Measurements from ENCODE around the gene WFIKKN2. TPM values are rescaled to one million over a fixed set of nuclear protein-coding genes. Genes with fewer than 3 reads are reported as not detected.
A peak's percentile ranks its signal among the peaks of the same experiment; 100 is the strongest.

The WFIKKN2 gene
- total and polyA plus RNA-seq, 2 of the 13 experiments (the other 11 are each of a cell fraction or from before 2014, with no cell fraction given) = not detected

DNA sequence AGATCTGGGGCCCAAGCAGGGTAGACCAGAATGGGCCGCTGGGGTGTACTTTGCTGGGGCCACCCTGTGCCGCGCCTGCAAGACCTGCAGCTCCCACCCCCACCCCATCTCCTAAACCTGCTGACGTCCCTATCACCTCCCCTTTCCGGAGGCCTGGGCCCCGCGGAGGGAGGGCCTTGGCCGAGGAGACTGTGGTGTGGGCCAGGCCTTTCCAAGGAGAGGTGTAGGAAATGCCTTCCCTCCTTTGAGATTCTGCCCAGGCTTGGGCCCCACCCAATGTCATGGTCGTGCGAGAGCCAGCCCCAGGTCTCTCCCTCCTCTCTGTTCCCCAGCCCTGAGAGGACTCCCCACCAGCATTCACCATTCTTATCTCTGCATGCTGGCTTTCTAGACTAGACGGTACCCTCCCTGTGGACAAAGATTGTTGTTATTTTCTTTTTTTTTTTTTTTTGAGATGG is 3.9 kb upstream of the WFIKKN2 start (continued):
- TF ChIP-seq STAT5B (CRISPR knock-in tag; IDR thresholded peaks at IDR 0.05) (no peak), ZNF564 (CRISPR knock-in tag; IDR thresholded peaks at IDR 0.05) (no peak), ARNTL (CRISPR knock-in tag; IDR thresholded peaks at IDR 0.05) (no peak)
- TF ChIP-seq, protein P1, sequence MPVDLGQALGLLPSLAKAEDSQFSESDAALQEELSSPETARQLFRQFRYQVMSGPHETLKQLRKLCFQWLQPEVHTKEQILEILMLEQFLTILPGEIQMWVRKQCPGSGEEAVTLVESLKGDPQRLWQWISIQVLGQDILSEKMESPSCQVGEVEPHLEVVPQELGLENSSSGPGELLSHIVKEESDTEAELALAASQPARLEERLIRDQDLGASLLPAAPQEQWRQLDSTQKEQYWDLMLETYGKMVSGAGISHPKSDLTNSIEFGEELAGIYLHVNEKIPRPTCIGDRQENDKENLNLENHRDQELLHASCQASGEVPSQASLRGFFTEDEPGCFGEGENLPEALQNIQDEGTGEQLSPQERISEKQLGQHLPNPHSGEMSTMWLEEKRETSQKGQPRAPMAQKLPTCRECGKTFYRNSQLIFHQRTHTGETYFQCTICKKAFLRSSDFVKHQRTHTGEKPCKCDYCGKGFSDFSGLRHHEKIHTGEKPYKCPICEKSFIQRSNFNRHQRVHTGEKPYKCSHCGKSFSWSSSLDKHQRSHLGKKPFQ (CRISPR knock-in tag; IDR thresholded peaks at IDR 0.05; ENCODE audit: insufficient replicate concordance) = no peak

DNA sequence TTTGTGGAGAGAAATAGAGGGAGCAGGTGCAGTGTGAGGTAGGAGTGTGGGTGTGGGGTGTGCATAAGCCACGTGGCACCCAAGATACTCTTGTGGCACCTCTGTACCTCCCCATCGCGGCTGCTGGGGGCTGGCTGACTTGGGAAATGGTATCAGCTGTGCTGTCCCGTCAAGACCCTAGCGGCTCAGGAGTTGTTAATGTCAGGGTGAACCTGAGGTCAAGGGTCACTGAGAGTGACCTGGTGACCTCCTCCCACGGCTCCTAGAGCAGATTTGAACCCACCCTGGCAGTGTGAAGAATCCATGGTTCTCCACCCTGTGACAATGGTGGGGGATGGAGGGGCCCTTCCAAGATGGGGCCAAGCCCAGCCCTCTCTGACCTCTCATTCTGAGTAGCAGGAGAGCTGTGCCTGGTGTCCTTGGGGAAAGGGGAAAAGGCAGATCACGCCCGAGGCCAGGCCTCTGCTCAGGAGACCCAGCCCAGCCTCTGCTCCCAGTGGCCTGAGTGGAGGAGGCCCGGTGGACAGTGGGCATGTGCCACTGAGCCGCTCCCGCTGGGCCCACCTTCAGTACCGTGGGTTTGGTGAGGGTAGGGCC is 3.0 kb upstream of the WFIKKN2 start:
- WGBS (ENCODE audit: low lambda C conversion rate) = 55% methylated on average over 11 of the region's 12 CpGs
- intact Hi-C loops (cut with micrococcal nuclease; ENCODE audit: unreplicated experiment) (no loop called here), in situ Hi-C loops (cut with HindIII; ENCODE audit: extremely low pct_ligation_motif_present, low pct_unique_long_range_greater_than_20kb) (no loop called here)
- Histone ChIP-seq H3K27ac (ENCODE audit: extremely low read length, insufficient read depth, low read length) (no peak overlapping the region), H3K4me2 (ENCODE audit: low read depth, low read length) (no peak overlapping the region), H3K27me3 (ENCODE audit: control insufficient read depth in 1 of 2, insufficient read depth in 2 of 2, low read length in 2 of 2) (peaks cover 23 to 93% of the 10 kb centered on the region in 2 experiments), H3K4me3 (replicated peaks in 1 of 3; ENCODE audit: insufficient read depth in 1 of 3, low read depth in 2 of 3, low read length in 3 of 3) (no peak overlapping the region), H4K20me1 (ENCODE audit: insufficient read depth, low read length) (no peaks in the 10 kb centered on the region), H3K36me3 (replicated peaks in 1 of 2; ENCODE audit: control insufficient read depth in 1 of 2, insufficient read depth in 2 of 2, low read length in 2 of 2) (no peaks in the 10 kb centered on the region), H3K9ac (ENCODE audit: insufficient read depth, low read depth, low read length) (no peak overlapping the region), H3K79me2 (ENCODE audit: insufficient read depth, low read length) (no peaks in the 10 kb centered on the region), H3K4me1 (ENCODE audit: insufficient read depth, low read length) (peaks cover 26% of the 10 kb centered on the region), H3K9me3 (ENCODE audit: low read length) (no peaks in the 10 kb centered on the region), H2AFZ (ENCODE audit: low read length) (no peak overlapping the region)
- CTCF ChIA-PET (ENCODE audit: low intra/inter-chr PET ratio, low total read pairs) = no interaction called here
- POLR2A ChIA-PET = interaction anchor here (1.6 kb wide), 1 partner anchor 34 kb away, joined by 5 read pairs; the partner anchor contains the start of gene TOB1
- DNase-seq (ENCODE audit: low spot score) (no peak), FAIRE-seq (no peak), ATAC-seq (no peak)
- no TSS peak for BruUV-seq (replicated peaks)
- TF ChIP-seq RXRA (CRISPR knock-in tag; IDR thresholded peaks at IDR 0.05) = 0 out of 2 replicates have a peak, but pooled peaks have one; percentile 6
- no peak for TF ChIP-seq ZNF547 (CRISPR knock-in tag; IDR thresholded peaks at IDR 0.05)
- TF ChIP-seq, protein P2, sequence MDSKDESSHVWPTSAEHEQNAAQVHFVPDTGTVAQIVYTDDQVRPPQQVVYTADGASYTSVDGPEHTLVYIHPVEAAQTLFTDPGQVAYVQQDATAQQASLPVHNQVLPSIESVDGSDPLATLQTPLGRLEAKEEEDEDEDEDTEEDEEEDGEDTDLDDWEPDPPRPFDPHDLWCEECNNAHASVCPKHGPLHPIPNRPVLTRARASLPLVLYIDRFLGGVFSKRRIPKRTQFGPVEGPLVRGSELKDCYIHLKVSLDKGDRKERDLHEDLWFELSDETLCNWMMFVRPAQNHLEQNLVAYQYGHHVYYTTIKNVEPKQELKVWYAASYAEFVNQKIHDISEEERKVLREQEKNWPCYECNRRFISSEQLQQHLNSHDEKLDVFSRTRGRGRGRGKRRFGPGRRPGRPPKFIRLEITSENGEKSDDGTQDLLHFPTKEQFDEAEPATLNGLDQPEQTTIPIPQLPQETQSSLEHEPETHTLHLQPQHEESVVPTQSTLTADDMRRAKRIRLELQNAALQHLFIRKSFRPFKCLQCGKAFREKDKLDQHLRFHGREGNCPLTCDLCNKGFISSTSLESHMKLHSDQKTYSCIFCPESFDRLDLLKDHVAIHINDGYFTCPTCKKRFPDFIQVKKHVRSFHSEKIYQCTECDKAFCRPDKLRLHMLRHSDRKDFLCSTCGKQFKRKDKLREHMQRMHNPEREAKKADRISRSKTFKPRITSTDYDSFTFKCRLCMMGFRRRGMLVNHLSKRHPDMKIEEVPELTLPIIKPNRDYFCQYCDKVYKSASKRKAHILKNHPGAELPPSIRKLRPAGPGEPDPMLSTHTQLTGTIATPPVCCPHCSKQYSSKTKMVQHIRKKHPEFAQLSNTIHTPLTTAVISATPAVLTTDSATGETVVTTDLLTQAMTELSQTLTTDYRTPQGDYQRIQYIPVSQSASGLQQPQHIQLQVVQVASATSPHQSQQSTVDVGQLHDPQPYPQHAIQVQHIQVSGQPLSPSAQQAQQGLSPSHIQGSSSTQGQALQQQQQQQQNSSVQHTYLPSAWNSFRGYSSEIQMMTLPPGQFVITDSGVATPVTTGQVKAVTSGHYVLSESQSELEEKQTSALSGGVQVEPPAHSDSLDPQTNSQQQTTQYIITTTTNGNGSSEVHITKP (CRISPR knock-in tag; IDR thresholded peaks at IDR 0.05; ENCODE audit: low read depth) = no peak
- TF ChIP-seq, protein P3, sequence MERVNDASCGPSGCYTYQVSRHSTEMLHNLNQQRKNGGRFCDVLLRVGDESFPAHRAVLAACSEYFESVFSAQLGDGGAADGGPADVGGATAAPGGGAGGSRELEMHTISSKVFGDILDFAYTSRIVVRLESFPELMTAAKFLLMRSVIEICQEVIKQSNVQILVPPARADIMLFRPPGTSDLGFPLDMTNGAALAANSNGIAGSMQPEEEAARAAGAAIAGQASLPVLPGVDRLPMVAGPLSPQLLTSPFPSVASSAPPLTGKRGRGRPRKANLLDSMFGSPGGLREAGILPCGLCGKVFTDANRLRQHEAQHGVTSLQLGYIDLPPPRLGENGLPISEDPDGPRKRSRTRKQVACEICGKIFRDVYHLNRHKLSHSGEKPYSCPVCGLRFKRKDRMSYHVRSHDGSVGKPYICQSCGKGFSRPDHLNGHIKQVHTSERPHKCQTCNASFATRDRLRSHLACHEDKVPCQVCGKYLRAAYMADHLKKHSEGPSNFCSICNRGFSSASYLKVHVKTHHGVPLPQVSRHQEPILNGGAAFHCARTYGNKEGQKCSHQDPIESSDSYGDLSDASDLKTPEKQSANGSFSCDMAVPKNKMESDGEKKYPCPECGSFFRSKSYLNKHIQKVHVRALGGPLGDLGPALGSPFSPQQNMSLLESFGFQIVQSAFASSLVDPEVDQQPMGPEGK (CRISPR knock-in tag; IDR thresholded peaks at IDR 0.05) = no peak
- TF ChIP-seq ZNF121 (CRISPR knock-in tag; IDR thresholded peaks at IDR 0.05) = 0 out of 2 replicates have a peak, but pooled peaks have one; percentile 14
- TF ChIP-seq, protein P4, sequence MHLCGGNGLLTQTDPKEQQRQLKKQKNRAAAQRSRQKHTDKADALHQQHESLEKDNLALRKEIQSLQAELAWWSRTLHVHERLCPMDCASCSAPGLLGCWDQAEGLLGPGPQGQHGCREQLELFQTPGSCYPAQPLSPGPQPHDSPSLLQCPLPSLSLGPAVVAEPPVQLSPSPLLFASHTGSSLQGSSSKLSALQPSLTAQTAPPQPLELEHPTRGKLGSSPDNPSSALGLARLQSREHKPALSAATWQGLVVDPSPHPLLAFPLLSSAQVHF (CRISPR knock-in tag; IDR thresholded peaks at IDR 0.05) = no peak
- TF ChIP-seq ZNF605 (CRISPR knock-in tag; IDR thresholded peaks at IDR 0.05) = no peak
- TF ChIP-seq, protein P5, sequence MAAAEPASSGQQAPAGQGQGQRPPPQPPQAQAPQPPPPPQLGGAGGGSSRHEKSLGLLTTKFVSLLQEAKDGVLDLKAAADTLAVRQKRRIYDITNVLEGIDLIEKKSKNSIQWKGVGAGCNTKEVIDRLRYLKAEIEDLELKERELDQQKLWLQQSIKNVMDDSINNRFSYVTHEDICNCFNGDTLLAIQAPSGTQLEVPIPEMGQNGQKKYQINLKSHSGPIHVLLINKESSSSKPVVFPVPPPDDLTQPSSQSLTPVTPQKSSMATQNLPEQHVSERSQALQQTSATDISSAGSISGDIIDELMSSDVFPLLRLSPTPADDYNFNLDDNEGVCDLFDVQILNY (CRISPR knock-in tag; conservative IDR thresholded peaks at IDR 0.05) = no peak
- no peak for TF ChIP-seq YY1 (IDR thresholded peaks at IDR 0.05; ENCODE audit: insufficient read depth, insufficient replicate concordance, low read depth, low read length)
